ENCODE results near the gene DNAJA4.

The DNAJA4 gene

DNA sequence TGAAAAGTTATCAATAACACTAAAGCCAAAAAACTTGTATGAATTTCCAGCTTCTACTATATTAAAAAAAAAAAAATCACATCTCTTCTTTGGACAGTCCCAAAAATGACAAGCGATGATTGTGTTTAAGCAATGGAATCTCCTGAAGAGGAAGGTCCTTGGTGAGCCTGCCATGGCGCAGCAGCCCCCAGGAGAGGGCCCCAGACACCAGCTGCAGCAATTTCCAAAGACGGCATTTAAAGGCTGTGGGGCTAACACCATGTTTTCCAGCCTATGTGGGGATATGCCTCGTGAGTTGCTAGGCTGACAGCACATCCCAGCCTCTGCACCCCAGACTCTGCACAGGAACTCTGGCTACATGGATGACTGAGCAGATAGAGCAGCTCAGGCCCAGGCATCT lies 20.4 kb downstream of the DNAJA4 start:
- DNase-seq = no peak

DNA sequence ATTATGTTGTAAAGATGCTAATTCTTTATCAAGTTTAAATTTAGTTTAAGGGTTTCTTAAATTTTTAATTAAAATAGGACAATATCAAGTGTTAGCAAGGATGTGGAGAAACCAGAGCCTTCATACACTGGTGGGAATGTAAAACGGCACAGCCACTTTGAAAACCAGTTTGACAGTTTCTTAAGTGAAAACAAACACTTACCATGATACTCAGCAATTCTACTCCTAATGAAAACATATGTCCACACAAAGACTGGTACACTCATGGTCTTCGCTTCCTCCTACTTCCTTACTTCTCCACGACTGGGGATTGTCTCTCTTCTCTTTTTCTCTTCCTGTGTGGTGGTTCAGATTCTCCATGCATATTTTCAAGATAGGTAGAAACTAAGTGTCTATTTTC lies 25.9 kb downstream of the DNAJA4 start:
- no peak for DNase-seq

DNA sequence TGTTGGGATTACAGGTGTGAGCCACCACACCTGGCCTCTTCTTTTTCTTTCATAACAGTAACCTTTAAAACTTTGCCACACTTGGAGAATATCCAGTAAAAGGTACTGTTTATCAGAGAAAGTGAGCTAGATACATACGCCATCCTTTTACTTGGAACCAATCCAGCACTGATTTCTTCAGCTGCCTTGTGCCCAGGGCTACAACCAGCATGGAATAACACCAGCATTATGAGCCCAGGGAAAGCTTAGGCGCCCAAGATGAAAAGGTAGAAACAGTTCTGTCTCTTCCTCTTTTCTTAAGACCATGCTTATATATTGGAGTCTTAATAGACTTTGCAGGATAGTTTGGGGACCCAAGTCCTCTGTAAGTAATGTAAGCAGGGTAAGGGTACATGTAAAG lies 26.7 kb downstream of the DNAJA4 start:
- no peak for DNase-seq

DNA sequence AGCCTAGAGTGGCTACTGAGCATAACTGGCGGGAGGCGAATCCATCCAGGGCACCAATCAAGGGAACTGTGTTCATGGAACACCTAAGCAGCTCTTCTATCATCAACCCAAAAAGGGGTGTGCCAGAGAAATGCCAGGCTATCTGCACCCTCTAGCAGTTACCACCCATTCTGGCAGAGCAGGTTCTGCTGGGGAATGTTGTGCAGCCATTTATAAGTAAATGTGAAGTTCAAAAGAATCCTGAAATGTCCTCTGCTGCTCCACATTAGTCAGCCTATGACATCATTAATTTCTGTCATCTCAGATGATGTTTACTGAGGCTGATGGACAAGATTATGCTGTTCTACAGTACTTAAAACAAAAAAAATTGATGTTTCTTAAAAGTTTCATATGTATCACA lies 27.3 kb downstream of the DNAJA4 start:
- DNase-seq = no peak

DNA sequence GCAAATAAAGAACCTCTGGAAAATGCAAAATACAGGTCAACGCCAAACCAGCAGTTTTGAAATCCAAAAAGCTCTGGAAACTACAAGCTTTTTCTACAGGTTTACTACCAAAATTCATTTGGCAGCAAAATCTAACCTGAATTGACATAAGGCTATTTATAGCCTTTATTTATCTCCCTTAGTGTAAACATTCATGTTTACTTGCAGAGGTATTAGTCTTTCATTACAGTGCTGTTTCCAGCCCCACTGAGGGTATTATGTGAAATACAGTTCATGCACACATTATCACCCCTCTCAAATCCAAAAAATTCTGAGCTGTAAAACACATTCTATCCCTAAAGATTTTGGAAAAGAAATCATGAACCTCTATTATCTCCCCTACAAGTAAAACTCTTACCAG lies 27.9 kb downstream of the DNAJA4 start:
- no peak for DNase-seq

DNA sequence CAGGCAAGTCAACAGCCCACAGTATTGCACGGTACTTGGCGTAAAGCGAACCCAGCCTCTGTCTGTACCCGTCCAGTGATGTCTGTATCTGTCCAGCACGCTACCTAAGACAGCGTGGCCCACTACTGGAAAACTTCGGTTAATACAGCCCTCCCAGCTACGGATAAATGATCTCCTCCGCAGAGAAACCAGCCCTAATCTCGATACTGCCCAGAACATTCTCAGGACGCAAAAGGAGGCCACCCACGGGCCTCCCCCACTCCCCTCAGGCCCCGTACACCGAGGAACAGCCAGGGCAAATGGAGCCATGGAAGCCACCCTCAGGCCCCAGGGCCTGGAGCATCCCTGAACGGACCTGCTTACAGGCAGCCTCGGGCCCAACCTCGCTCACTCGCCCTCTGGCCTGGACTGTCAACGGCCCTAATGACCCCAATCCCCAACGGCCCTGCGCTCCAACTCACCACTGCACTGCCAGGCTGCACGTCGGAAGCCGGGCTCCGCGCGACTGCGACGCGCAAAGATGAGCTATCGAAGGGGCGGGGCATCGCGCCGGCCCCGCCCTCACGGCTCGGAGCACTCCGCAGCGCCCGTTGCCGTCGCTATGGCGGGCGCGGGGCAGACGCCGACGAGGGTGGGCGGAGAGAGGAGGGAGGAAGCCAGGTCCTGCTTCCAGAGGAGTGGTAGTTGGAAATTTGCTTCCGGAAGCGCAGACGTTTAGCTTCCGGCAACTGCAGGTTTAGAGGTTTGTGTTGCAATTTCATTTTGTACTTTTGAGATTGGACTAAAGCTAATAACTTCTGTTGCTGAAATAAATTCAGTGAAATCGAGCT lies 35.0 kb downstream of the DNAJA4 start, which contains the start of gene SKIC8:
TSS of gene SKIC8 (minus strand) at position 509 of the 830 bp plus-strand sequence. CDS start 3,923 bp downstream, outside the sequence.
- peak; percentile 88 to 90 for DNase-seq

DNA sequence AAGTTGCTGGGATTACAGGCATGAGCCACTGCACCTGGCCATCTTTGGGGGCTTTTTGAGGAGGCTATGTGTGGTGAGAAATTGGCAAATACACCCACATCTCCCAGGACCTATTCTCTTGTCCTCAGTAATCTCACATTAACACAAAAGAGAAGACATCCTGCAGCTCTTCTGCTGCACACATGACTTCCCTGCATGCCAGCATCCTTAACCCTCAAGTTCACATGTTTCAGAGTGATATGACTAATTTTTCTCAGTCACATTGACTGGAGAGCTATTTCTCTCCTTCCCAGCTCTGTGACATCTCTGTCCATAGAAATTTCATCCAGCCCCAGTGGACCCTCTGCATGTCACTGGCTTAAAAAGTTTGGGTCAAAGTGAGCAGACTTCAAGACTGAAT lies 37.0 kb downstream of the DNAJA4 start:
- no peak for DNase-seq

DNA sequence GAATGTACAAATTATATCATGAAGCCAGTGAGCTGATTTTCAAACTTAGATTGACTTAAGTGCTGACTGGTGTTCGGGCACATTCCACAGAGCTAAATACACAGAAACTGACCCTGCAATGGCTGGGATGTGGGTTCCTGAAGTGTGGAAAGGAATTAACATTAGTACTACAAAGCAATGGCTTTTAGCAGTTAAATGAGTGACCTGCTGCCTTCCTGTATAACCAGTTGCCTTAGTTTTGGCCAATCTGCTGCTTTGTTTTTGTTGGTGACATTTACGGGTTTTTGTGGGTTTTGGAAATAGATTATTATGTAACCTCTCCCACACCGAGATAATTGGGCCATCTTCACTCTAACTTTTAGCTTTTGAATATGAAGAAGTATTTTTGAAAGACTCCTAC lies 37.5 kb downstream of the DNAJA4 start:
- DNase-seq = no peak

DNA sequence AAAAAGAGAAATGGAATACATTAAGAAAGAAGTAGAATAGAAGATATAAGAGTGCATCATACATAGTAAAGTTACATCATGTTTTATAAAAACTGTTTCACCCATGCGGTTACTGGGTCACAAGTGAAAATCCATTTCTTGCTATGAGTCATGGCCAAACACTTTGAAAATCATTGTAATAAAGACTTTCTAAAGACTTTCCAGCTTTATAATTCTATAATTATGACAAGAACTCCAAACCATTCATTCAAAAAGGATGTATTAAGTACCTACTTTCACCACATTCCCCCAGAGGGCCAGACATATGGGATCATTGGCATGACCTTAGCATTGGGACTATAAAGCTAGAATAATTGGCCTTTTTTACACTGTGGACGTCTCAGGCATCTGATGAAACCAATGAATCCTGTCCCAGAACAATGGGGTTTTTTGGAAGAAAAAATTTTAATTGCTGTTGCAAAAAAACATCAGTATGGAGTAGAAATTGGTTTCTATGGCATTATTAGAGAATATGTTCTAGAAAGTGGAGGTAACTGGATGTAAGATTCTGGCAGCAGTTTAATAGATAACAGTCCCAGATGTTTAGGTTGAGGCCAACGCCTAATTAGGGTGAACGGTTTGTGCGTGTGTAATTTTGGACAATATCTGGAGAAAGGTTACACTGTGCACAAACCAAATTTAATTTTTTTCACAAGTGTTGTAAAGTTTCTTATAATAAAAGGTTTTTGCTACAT lies 38.4 kb downstream of the DNAJA4 start:
- no peak for DNase-seq

DNA sequence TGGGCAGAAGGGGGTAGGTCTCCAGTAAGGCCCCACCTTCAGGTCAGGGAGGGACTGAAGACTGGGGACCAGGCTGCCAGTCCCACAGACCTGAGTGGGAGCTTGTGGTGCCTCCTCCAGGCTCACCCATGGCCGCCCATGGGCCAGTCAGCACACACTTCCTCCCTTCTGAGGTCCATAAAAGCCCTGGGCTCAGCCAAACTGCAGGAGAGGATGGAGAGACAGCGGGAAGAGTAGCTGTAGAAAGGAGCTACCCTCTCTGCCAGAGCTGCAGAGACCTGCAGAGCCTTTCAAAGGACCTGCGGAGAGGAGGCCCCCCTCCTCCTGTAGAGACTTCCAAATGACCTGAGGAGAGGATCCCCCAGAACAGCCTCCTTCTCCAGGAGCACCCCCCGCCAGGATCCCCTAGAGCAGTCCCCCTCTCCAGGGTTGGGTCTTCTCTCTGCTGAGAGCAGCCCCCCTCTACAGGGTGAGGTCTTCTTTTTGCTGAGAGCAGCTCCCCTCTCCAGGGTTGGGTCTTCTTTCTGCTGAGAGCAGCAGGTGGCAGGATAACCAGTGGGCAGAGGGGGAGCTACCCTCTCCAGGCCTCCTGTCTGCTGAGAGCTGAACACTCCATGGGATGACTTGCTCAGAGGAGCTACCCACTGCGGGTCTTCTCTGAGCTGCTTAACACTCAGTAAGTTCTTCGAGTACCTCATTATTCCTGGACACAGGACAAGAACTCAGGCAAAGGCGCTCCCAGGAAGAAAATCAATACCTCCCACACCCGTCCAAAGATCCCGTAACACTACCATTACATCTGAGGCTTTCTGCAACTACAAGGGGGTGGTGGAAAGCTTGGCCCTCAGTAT lies 40.1 kb downstream of the DNAJA4 start:
- DNase-seq = no peak

DNA sequence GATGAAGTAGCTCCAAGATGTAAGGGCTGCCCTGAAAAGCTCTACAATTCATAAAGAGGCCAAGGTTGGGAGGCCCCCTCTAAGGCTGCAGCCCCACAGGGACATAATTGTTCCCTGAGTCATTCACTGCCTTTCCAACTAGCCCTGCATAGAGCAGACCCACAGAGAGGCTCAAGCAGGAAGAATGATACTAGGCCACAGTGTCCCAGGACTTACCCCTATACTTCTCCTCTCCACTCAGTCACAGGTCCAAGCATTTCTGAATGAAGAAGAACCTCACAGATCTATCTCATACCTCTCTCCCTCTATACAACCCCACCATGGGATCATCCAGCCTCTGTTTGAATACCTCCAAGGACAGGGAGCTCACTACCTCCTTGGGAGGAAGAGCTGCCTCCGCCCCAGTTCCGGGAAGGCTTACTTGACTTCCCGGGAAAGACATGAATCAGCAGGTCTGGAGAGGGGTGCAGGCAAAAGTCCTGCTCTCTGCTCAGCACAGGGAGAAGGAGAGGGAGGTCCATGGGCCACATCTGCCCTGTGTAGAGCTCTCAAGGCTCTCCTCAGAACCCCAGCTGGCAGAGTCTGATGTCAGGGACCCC lies 41.9 kb downstream of the DNAJA4 start:
- no peak for DNase-seq

DNA sequence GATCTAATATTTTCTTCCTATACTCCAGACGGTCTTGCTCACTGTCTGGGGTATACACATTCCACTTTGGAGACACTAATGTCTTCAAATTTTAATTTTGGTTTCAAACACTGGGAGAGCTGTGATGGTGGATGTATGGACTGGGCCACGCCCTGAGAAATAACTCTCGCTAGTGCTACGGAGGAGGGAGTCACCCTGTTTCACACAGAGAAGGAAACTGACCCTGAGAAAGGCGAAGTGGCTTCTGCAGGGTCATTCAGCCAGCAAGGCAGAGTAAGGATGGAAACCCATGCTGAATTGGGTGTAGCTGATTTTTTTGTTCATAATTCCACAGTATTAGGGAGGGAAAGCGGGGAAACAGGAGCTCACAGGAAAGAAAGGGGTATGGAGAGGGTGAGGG lies 43.6 kb downstream of the DNAJA4 start:
- DNase-seq = no peak

DNA sequence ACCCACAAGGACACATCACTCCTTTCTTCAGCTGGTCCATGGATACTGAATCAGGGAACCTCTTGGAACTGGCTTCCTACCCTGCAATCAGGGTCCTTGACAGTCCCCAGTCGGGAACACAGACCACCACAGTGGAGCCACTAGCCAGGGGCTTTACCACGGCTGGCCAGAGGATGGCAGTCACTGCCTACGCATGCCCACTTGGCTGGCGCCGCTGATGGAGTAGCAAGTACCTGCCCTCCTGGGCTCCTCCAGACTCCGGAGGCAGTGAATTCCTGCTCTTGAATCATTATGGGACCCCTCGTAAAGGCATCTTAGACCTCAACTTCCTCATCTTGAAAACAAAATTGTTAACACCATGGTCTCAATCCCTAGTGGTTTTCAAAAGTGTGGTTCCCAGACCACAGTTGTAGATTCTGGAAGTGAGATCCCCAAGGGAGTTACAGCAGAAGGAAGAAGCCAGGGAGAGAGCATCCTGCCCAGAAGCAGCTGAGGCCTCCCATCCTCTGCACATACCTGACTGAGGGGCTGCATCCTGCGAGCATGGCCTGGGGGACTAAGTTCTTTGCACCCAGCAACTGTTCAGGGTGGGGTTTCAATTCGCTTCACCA lies 44.2 kb downstream of the DNAJA4 start:
- DNase-seq = peak; percentile 21 to 40

DNA sequence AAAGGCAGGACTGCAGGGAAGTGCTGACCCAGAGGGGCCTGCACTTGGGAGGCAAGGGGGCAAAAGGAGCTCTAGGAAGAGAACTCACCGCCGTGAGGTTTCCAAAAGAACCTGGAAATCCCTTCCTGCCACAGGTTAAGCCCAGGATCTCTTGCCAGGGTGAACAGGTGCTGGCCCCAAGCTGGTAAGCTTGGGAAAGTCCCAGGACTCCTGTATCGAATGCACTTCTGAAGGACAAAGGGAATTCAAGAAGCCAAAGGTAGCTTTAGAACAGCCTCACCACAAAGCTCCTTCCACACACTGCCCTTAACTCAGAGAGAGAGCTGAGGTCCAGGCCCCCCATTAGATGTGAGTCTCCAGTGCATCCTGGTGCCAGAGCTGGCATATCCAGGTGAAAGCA lies 46.9 kb downstream of the DNAJA4 start:
- no peak for DNase-seq

DNA sequence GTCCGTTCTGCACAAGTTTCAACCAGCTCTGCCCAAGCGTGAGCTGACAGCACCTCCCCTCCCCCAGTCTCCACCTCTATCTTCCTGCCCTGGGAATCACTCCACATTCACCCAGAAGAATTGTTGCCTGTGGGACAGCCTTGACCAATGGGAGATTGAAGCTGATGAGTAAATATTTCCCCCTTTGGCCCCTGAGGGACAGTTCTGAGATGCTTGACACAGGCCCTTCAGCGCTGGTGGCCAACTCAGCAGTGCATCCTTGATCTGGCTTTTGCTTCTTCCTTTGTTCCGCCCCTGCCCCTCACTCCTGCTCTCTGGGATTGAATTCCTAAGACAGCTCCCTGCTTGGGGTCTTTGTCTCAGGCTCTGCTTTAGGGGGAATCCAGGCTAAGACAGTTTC lies 48.2 kb downstream of the DNAJA4 start:
- no peak for DNase-seq

DNA sequence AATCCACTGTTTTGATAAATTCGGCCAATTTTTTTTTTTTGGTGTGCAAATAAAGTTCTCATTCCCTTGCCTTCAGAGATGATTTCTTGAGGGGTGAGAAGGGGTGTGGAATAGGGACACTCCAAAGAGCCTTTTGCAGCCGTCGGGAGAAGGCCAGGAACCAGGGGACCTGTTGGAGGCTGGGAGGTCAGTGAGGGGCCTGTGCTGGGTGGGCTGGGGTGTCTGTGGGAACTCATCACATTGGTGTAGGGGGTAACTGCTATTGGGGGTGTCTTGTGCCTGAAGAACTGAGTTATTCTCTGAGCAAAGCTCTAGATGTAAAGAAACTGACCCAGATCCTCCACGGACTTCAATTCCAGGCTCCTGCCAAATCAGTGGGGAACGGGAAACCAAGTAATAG lies 48.6 kb downstream of the DNAJA4 start:
- DNase-seq = no peak

DNA sequence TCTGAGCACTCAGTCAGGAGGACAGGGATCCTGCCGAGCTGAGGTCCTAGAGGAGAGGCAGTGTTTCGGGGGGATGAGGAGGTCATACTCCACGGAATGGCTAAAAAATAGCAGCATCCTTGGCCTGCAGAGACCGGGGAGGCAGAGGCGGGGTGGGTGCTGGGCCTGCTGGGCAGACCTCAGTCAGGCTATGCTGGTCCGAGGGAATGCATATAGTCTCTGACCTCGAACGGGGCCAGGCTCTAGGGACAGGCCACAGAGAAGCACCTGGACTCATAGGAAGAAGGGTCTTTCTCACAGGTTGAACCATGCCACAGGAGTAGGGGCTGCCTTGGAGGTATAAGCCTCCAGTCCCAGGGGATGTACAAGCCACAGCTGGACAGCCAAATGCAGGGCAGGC lies 49.0 kb downstream of the DNAJA4 start:
- DNase-seq = no peak

DNA sequence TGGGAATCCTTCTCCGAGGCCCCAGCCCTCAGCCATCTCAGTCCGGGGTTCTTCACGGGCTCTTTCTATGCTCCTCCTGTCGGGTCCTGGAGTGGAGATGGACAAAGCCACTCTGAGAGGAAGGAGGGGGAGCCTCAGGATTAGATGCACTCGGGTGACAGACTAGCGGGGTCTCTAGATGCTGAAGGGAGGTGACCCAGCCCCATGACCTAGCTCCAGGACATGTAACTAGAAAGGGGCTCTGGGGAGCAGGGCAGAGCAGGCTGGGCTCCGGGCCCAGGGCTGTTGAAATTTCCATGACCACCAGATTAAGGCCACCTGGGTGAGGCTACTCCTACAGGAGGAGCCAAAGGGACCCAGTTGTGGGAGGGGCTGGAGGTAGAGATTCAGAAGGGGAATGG lies 49.8 kb downstream of the DNAJA4 start:
- no peak for DNase-seq

DNA sequence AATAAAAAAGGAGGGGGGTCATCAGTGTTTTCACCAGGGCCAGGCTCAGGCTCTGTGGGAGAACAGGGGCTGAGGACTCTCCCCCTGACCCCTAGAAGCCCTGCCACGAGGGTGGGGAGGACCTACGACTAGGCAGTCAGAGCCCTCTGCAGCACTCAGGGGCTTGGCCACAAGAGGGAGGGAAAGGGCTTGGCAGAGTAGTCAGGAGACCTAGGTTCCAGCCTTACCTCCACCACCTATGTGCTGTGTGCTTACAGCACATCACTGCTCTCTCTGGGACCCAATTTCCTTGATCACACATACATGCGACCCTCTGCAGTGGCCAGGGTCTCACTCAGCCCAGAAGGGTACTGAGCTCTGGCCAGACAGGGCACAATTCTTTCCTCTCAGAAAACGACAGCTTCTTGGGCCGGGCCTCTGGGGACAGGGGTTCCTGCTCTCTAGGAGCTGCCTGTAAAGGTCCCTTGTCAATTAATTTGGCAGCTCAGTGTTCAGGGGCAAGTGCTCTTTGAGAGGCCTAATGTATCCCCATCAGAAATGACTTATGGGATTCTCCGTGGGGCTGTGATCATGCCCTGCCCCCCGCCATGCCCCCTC lies 51.4 kb downstream of the DNAJA4 start:
- no peak for DNase-seq

DNA sequence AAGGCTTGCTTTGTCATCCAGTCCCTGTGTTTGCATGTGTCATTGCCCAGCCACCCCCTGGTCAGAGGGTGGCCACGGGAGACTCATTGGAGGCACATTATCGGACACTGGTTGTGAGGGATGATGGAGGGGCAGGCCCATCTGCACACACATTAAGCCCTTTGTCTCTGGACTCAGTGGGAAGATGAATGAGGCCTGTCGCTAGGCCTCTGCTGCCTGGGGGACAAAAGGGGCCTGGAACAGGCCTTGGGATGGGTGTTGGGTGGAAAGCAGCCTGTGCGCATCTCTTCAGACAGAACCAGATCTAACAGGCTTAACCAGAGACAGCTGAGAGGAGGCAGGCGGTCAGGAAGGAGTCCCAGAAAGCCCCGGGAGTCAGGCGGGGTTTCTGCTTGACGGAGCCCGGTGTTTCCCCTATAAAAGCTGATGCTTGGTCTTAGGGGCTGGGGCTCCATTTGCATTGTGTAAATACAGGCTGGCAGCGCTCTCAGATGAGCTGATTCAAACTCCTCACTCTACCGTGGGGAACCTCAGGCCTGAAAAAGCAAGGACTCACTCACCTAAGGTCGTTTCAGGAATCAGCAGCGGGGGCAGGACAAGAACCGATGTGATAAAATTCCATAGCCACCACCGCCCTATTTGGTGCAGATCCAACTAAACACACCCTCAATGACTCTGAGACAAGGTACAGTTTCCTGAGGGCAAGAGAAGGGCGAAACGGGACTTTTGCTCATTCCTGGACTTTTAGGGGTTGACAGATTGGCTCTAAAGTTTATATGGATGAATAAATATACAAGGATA lies 52.1 kb downstream of the DNAJA4 start:
- no peak for DNase-seq

DNA sequence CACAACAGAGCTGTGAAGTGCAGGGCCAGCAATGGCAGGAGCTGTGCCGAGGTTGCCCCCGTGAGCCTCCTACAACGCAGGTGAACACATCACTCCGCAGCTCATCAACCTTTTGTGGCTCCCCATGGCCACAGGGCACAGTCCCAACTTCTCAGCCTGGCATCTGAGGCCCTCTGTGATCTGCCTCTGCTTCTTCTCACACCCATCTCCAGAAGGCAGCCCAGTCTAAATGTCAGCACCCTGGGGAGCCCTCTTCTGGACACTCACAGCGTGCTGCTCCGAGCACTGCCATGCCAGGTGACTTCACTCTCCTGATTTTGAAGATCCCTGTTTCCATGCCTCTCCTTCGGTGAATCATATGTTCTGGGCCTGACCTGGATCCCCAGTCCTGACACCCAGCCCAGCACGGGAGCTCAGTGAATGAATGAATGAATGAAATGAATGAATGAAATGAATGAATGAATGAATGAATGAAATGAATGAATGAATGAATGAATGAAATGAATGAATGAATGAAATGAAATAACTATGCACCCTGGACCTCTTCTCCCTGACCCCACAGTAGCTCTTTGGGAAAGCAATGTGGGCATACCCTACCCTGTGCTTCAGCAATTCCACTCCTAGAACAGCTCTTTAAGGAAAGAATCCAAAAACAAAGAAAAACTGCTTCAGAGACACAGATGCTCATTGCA lies 52.9 kb downstream of the DNAJA4 start:
- no peak for DNase-seq

Data from stimulated activated CD4-positive, alpha-beta T cell treated with anti-CD3 and anti-CD28 coated beads, Interleukin-4, amount 100 ng/mL, for 4 hours (primary cell).